CD4-positive, alpha-beta memory T cell (primary cell): ENCODE results near the gene APOL1. TPM values are rescaled to one million over a fixed set of nuclear protein-coding genes. Genes with fewer than 3 reads are reported as not detected.

Experiments used
- CTCF ChIA-PET: fragments of 350-600 bp; sonication (Branson Sonifier 250); formaldehyde crosslinking; loops from one replicate; lab custom pipeline; 2021; ENCODE audit warnings: inconsistent platforms; ENCODE audit not compliant: partially characterized antibody; lab: Charles Lee
- POLR2A ChIA-PET: fragments of 350-600 bp; sonication (Branson Sonifier 250); formaldehyde crosslinking; loops from one replicate; lab custom pipeline; 2021; ENCODE audit not compliant: partially characterized antibody; lab: Charles Lee
- DNase-seq, 5 donors: peaks; one replicate each; pipeline versions ENCODE4 v3.0.0 to v3.0.0-alpha.2; 2020 to 2022; ENCODE audit warnings: mixed read lengths in 1 of 5
- H3K27ac ChIP-seq: one replicate; pipeline ENCODE4 v1.7.0; 2013; ENCODE audit warnings: low read depth, low read length
- H3K27me3 ChIP-seq: 2 replicates; pipeline ENCODE4 v1.7.0; 2013; ENCODE audit warnings: mild to moderate bottlenecking, low read length, moderate library complexity; ENCODE audit not compliant: insufficient read depth
- H3K36me3 ChIP-seq: 2 replicates; pipeline ENCODE4 v1.7.0; 2013; ENCODE audit warnings: mild to moderate bottlenecking, low read length, moderate library complexity; ENCODE audit not compliant: insufficient read depth
- H3K4me1 ChIP-seq: 2 replicates; pipeline ENCODE4 v1.7.0; 2013; ENCODE audit warnings: mild to moderate bottlenecking, low read length, moderate library complexity; ENCODE audit not compliant: insufficient read depth
- H3K4me3 ChIP-seq, 2 donors: one replicate each; pipeline ENCODE4 v1.7.0; 2013; ENCODE audit warnings: low read length in 2 of 2, mild to moderate bottlenecking in 1 of 2
- H3K9me3 ChIP-seq, 2 donors: one replicate each; pipeline ENCODE4 v1.7.0; 2013; ENCODE audit warnings: low read length in 2 of 2, control low read depth in 1 of 2; ENCODE audit not compliant: control insufficient read depth in 1 of 2
- H3K27ac Mint-ChIP-seq, 7 donors: one replicate each; pipeline ENCODE4 v1.8.0; 2020 to 2021; ENCODE audit warnings: mixed read lengths in 7 of 7, mild to moderate bottlenecking in 6 of 7, inconsistent platforms in 3 of 7, moderate library complexity in 3 of 7
- H3K27me3 Mint-ChIP-seq, 2 donors: one replicate each; pipeline ENCODE4 v1.8.0; 2020 to 2021; ENCODE audit warnings: mixed read lengths in 2 of 2
- H3K36me3 Mint-ChIP-seq, 2 donors: one replicate each; pipeline ENCODE4 v1.8.0; 2020 to 2021; ENCODE audit warnings: mixed read lengths in 2 of 2, inconsistent platforms in 1 of 2, mild to moderate bottlenecking in 1 of 2
- H3K4me1 Mint-ChIP-seq, 4 donors: one replicate each; pipeline ENCODE4 v1.8.0; 2020 to 2021; ENCODE audit warnings: mixed read lengths in 4 of 4, mild to moderate bottlenecking in 1 of 4
- H3K4me3 Mint-ChIP-seq, 8 donors: one replicate each; pipeline ENCODE4 v1.8.0; 2020 to 2021; ENCODE audit warnings: mixed read lengths in 8 of 8, mild to moderate bottlenecking in 7 of 8, moderate library complexity in 6 of 8, inconsistent platforms in 3 of 8
- H3K9me3 Mint-ChIP-seq, 8 donors: one replicate each; pipeline ENCODE4 v1.8.0; 2020 to 2021; ENCODE audit warnings: mixed read lengths in 8 of 8, mild to moderate bottlenecking in 5 of 8, inconsistent platforms in 3 of 8, moderate library complexity in 1 of 8
- intact Hi-C: fragments of 100-400 bp; cut with micrococcal nuclease; formaldehyde crosslinking; loops from one replicate; pipeline ENCODE4 v1.15.1; 2023
- microRNA-seq: library from miRNA; unstranded; fragments of <30 nt; microRNA quantifications from one replicate; pipeline ENCODE4 v1.2.0, GENCODE V29; 2021; ENCODE audit warnings: borderline replicate concordance, borderline number of aligned reads, borderline microRNAs expressed, mixed read lengths
- polyA plus RNA-seq, 2 donors: library from polyadenylated mRNA; unstranded; fragments of 300-500 nt; fragmentation: Illumina TruSeq; gene quantifications; one replicate each; pipeline ENCODE4 v1.2.3, GENCODE V29; 2021
- total RNA-seq, 2 experiments: library from RNA; stranded (reverse); gene quantifications; one replicate each; pipeline ENCODE4 v1.2.3, GENCODE V29; 2021

Gene APOL1
- total and polyA plus RNA-seq, 4 experiments from 2014 or later = 6.3 to 31.2 (median 26.2) TPM

DNA sequence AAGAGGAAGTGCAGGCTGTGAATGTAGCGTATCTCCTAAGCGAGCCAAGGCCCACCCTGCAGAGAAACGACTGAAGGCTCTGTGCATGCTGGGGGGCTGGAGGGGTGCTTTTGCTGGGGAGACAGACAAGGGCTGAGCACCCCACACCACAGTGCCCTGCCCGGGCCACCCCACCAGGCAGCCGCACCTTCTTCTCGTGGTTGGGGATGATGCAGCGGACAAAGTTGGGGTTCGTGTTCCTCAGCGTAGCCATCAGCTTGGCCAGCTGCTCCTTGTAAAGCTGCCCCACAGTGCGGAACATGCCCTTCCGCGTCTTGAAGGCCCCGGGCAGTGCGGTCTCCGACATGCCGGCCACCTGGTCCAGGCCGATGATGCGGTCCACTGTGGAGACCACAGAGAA, 53.3 kb downstream of the APOL1 start:
- intact Hi-C loops = no loop called here
- Histone ChIP-seq H3K9me3 (no peaks in the 10 kb centered on the region), H3K4me1 (peaks cover 8% of the 10 kb centered on the region), H3K27ac (no peak overlapping the region), H3K36me3 (peaks cover 94% of the 10 kb centered on the region), H3K27me3 (no peaks in the 10 kb centered on the region), H3K4me3 (no peak overlapping the region)
- H3K9me3 Mint-ChIP-seq = peaks cover 0 to 2% (median 0%) of the 10 kb centered on the region in 8 donors
- POLR2A ChIA-PET = interaction anchor here (1.6 to 4.7 kb wide), 2 partner anchors 27 to 174 kb away, joined by 6 to 23 read pairs; no protein-coding TSS in a partner anchor
- no peaks in the 10 kb centered on the region for H3K27me3 Mint-ChIP-seq
- peak overlapping the region in 1 of 7 donors; percentile 58 for H3K27ac Mint-ChIP-seq
- CTCF ChIA-PET = interaction anchor here (1.3 to 11.4 kb wide), 2 partner anchors 163 to 164 kb away, joined by 4 to 204 read pairs; no protein-coding TSS in a partner anchor
- peaks cover 54 to 84% of the 10 kb centered on the region in 2 donors for H3K36me3 Mint-ChIP-seq
- no peak overlapping the region for H3K4me3 Mint-ChIP-seq
- DNase-seq = peak in 1 of 5 donors; percentile 5
- peaks cover 3 to 12% (median 8%) of the 10 kb centered on the region in 4 donors for H3K4me1 Mint-ChIP-seq

DNA sequence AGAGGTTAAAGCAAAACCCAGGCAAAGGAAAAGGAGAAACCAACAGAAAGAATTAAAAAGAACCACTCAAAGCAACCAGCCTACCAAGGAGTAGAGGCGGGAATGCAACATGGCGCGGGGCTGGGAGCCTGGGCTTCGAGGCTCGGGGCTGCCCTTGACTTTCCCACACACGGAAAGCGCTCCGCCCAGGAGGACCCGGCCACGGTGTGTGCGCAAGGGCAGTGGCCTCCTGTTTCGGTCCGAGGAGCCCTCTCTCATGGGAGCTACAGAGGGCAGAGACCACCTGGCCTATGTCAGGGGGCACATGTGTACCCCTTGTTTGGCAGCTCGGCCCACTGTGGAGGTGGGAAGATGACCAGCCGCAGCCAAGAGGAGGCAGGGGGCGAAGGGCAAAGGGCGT, 55.9 kb downstream of the APOL1 start:
- Histone ChIP-seq H3K27me3 (no peaks in the 10 kb centered on the region), H3K4me1 (no peaks in the 10 kb centered on the region), H3K9me3 (no peaks in the 10 kb centered on the region), H3K27ac (no peak overlapping the region), H3K36me3 (peaks cover 95% of the 10 kb centered on the region), H3K4me3 (no peak overlapping the region)
- H3K27me3 Mint-ChIP-seq = no peaks in the 10 kb centered on the region
- CTCF ChIA-PET = interaction anchor here (1.5 kb wide), 1 partner anchor 162 kb away, joined by 4 read pairs; no protein-coding TSS in a partner anchor
- peak overlapping the region in 3 of 7 donors; percentile 2 to 75 (median 59) for H3K27ac Mint-ChIP-seq
- DNase-seq = peak in 1 of 5 donors; percentile 10
- H3K36me3 Mint-ChIP-seq = peaks cover 58 to 85% of the 10 kb centered on the region in 2 donors
- peak overlapping the region in 1 of 8 donors; percentile 31 for H3K4me3 Mint-ChIP-seq
- H3K4me1 Mint-ChIP-seq = peaks cover 0 to 13% (median under 1%) of the 10 kb centered on the region in 4 donors
- POLR2A ChIA-PET = interaction anchor here (1.3 to 2.1 kb wide), 2 partner anchors 15 to 162 kb away, joined by 4 read pairs; no protein-coding TSS in a partner anchor
- H3K9me3 Mint-ChIP-seq = peaks cover 0 to 5% (median 0%) of the 10 kb centered on the region in 8 donors
- intact Hi-C loops = no loop called here

DNA sequence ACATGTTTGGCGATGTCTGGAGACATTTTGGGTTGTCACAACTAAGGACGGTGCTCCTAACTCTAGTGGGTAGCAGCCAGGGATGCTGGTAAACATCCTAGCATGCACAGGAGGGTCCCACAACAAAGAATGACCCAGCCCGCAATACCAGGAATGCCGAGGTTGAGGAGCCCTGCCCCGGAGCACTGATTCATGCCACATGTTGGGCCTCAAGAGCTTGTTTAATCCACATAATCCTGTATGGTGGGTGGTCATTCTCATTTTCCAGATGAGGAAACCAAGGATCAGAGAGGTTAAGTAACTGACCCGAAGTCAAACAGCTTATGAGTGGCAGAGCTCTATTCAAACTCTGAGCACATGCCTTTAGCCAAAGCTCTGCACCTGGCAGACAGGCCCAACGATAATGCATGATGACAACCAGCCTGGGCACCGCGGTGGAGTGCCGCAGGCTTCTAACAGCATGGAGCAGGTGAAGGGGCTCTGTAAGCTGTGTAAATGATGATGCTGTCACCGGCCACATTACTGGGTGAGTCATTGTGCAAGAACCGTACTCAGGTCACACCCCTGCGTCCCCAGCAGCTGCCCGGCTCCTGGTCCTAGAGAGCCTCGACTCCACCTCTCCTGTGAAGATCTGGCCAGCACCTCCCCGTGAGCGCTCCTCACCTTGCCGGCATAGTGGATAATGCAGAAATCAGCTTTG, 58.6 kb downstream of the APOL1 start:
- no peak overlapping the region for H3K4me3 ChIP-seq
- Mint-ChIP-seq H3K27ac (peak overlapping the region in 2 of 7 donors; percentile 24 to 30), H3K27me3 (no peaks in the 10 kb centered on the region), H3K4me1 (peaks cover under 1 to 13% (median 2%) of the 10 kb centered on the region in 4 donors), H3K36me3 (peaks cover 52 to 80% of the 10 kb centered on the region in 2 donors), H3K4me3 (no peak overlapping the region), H3K9me3 (peaks cover 0 to 4% (median 0%) of the 10 kb centered on the region in 8 donors)
- no peak overlapping the region for H3K27ac ChIP-seq
- intact Hi-C loops = no loop called here
- no peaks in the 10 kb centered on the region for H3K27me3 ChIP-seq
- DNase-seq = peak in 1 of 5 donors; percentile 21
- H3K9me3 ChIP-seq = no peaks in the 10 kb centered on the region
- ChIA-PET CTCF (interaction anchor here (1.3 to 6.6 kb wide), 3 partner anchors 11 to 159 kb away, joined by 3 to 43 read pairs (median 10); no protein-coding TSS in a partner anchor), POLR2A (interaction anchor here (0.8 to 1.7 kb wide), 3 partner anchors 10 to 34 kb away, joined by 3 to 6 read pairs (median 3); no protein-coding TSS in a partner anchor)
- peaks cover 93% of the 10 kb centered on the region for H3K36me3 ChIP-seq
- no peaks in the 10 kb centered on the region for H3K4me1 ChIP-seq

- Mint-ChIP-seq H3K4me1 (peaks cover 3 to 9% (median 6%) of the 10 kb centered on the region in 4 donors), H3K27ac (peak overlapping the region in 3 of 7 donors; percentile 4 to 79 (median 62)), H3K27me3 (no peaks in the 10 kb centered on the region), H3K4me3 (no peak overlapping the region), H3K36me3 (peaks cover 67 to 86% of the 10 kb centered on the region in 2 donors), H3K9me3 (peaks cover 0 to 4% (median 0%) of the 10 kb centered on the region in 8 donors)
- no peak overlapping the region for H3K27ac ChIP-seq
- H3K36me3 ChIP-seq = peaks cover 96% of the 10 kb centered on the region
- ChIA-PET CTCF (interaction anchor here (0.7 to 6.6 kb wide), 5 partner anchors 10 to 155 kb away, joined by 3 to 43 read pairs (median 3); no protein-coding TSS in a partner anchor), POLR2A (interaction anchor here (0.6 to 3.8 kb wide), 4 partner anchors 13 to 156 kb away, joined by 3 to 12 read pairs (median 4); no protein-coding TSS in a partner anchor)
- no peaks in the 10 kb centered on the region for H3K9me3 ChIP-seq
- H3K27me3 ChIP-seq = no peaks in the 10 kb centered on the region
- intact Hi-C loops = no loop called here
- no peaks in the 10 kb centered on the region for H3K4me1 ChIP-seq
- H3K4me3 ChIP-seq = no peak overlapping the region
- DNase-seq = no peak
Observed at GRCh38 chr22:36315325-36315724, 62.4 kb downstream of the APOL1 start.

- no peaks in the 10 kb centered on the region for H3K27me3 ChIP-seq
- H3K36me3 Mint-ChIP-seq = peaks cover 70 to 85% of the 10 kb centered on the region in 2 donors
- no peak overlapping the region for H3K4me3 ChIP-seq
- H3K4me1 ChIP-seq = no peaks in the 10 kb centered on the region
- peak in 1 of 5 donors; percentile 15 for DNase-seq
- H3K27me3 Mint-ChIP-seq = no peaks in the 10 kb centered on the region
- H3K9me3 ChIP-seq = no peaks in the 10 kb centered on the region
- peak overlapping the region in 1 of 8 donors; percentile 26 for H3K4me3 Mint-ChIP-seq
- intact Hi-C loops = no loop called here
- no peak overlapping the region for H3K27ac ChIP-seq
- ChIA-PET CTCF (interaction anchor here (3.6 kb wide), 1 partner anchor 154 kb away, joined by 14 read pairs; no protein-coding TSS in a partner anchor), POLR2A (interaction anchor here (1.1 to 1.3 kb wide), 2 partner anchors 16 to 155 kb away, joined by 3 to 4 read pairs; no protein-coding TSS in a partner anchor)
- peak overlapping the region in 4 of 7 donors; percentile 42 to 78 (median 56) for H3K27ac Mint-ChIP-seq
- H3K9me3 Mint-ChIP-seq = peaks cover 0 to 6% (median 0%) of the 10 kb centered on the region in 8 donors
- H3K4me1 Mint-ChIP-seq = peaks cover 3 to 6% (median 6%) of the 10 kb centered on the region in 4 donors
- peaks cover 95% of the 10 kb centered on the region for H3K36me3 ChIP-seq
Observed at GRCh38 chr22:36316419-36316818, 63.5 kb downstream of the APOL1 start.

Small RNA genes lying within 50 kb of the gene (microRNA-seq; reads per million reads assigned to microRNA genes)
- not detected for gene MIR6819

Other genes with a start within 250 kb of the APOL1 start
- gene RBFOX2, start 224.3 kb upstream of the APOL1 start, total RNA-seq = 1 to 10 TPM in 1 of 2 experiments, under 1 TPM in 1; 0.99 to 1.0 TPM
- gene RBFOX2, start 224.3 kb upstream of the APOL1 start, polyA plus RNA-seq = 1 to 10 TPM in 1 of 2 donors, under 1 TPM in 1; 0.68 to 1.3 TPM
- gene APOL3, start 92.4 kb upstream of the APOL1 start, total RNA-seq = 100 to 1,000 TPM; 213 to 229 TPM
- 100 to 1,000 TPM in 1 of 2 donors, 10 to 100 TPM in 1; 47.4 to 109 TPM for gene APOL3, start 92.4 kb upstream of the APOL1 start, polyA plus RNA-seq
- gene APOL4, start 51.3 kb upstream of the APOL1 start, total RNA-seq = not detected
- gene APOL4, start 51.3 kb upstream of the APOL1 start, polyA plus RNA-seq = not detected
- 100 to 1,000 TPM in 1 of 2 experiments, 10 to 100 TPM in 1; 96.4 to 103 TPM for gene APOL2, start 13.6 kb upstream of the APOL1 start, total RNA-seq
- 10 to 100 TPM; 24.4 to 27.0 TPM for gene APOL2, start 13.6 kb upstream of the APOL1 start, polyA plus RNA-seq
- gene MYH9, start 134.8 kb downstream of the APOL1 start, total RNA-seq = 100 to 1,000 TPM; 717 to 734 TPM
- 100 to 1,000 TPM in 1 of 2 donors, 10 to 100 TPM in 1; 17.3 to 476 TPM for gene MYH9, start 134.8 kb downstream of the APOL1 start, polyA plus RNA-seq
- gene TXN2, start 228.5 kb downstream of the APOL1 start, total RNA-seq = 10 to 100 TPM; 33.5 to 34.5 TPM
- gene TXN2, start 228.5 kb downstream of the APOL1 start, polyA plus RNA-seq = 100 to 1,000 TPM; 103 to 148 TPM